GM19193 (cell line): ENCODE measurements around the gene FBXO34.

Experiments used
- POLR2A ChIP-seq: IDR thresholded peaks from 4 replicates; pipeline ENCODE4 v1.6.1; 2011; ENCODE audit not compliant: insufficient read depth, insufficient read length; ENCODE audit errors: extremely low read depth

The FBXO34 gene

GRCh38 chr14:55285048-55285652, 13.9 kb downstream of the FBXO34 start:
- no peak for TF ChIP-seq POLR2A

- TF ChIP-seq POLR2A = no peak
These were observed 17.2 kb downstream of the FBXO34 start for GRCh38 chr14:55288439-55288838.

GRCh38 chr14:55291480-55292081, 20.4 kb downstream of the FBXO34 start:
- no peak for TF ChIP-seq POLR2A

- no peak for TF ChIP-seq POLR2A
These were observed 23.4 kb downstream of the FBXO34 start for GRCh38 chr14:55294603-55295002.

- TF ChIP-seq POLR2A = no peak
These were observed 26.6 kb downstream of the FBXO34 start for GRCh38 chr14:55297611-55298499.

GRCh38 chr14:55298500-55298822, 27.2 kb downstream of the FBXO34 start:
- TF ChIP-seq POLR2A = no peak

GRCh38 chr14:55301437-55302121, 30.4 kb downstream of the FBXO34 start:
- no peak for TF ChIP-seq POLR2A

GRCh38 chr14:55302367-55303124, 31.3 kb downstream of the FBXO34 start:
- TF ChIP-seq POLR2A = no peak

- no peak for TF ChIP-seq POLR2A
These were observed 31.9 kb downstream of the FBXO34 start for GRCh38 chr14:55303125-55303499.

GRCh38 chr14:55303691-55304145, 32.5 kb downstream of the FBXO34 start:
- no peak for TF ChIP-seq POLR2A

- no peak for TF ChIP-seq POLR2A
These were observed 35.8 kb downstream of the FBXO34 start for GRCh38 chr14:55306938-55307589.

- no peak for TF ChIP-seq POLR2A
These were observed 37.9 kb downstream of the FBXO34 start for GRCh38 chr14:55309154-55309553.

GRCh38 chr14:55309761-55310365, 38.6 kb downstream of the FBXO34 start:
- TF ChIP-seq POLR2A = no peak

- no peak for TF ChIP-seq POLR2A
These were observed 42.3 kb downstream of the FBXO34 start for GRCh38 chr14:55313480-55313879.

- no peak for TF ChIP-seq POLR2A
These were observed 43.2 kb downstream of the FBXO34 start for GRCh38 chr14:55314449-55314848.

GRCh38 chr14:55316564-55316963, 45.3 kb downstream of the FBXO34 start:
- TF ChIP-seq POLR2A = no peak
